HEK293 (cell line): Measurements from ENCODE around the gene SFN.

Experiments used
- CTCF ChIA-PET: fragments of 350-600 bp; formaldehyde crosslinking; extraction: SDS; loops from one replicate; lab custom pipeline; 2021; ENCODE audit warnings: antibody characterized with exemption; lab: Yijun Ruan, JAX
- POLR2A ChIA-PET: fragments of 300-600 bp; formaldehyde crosslinking; extraction: SDS; loops from one replicate; lab custom pipeline; 2020; ENCODE audit warnings: antibody characterized with exemption, inconsistent platforms; lab: Yijun Ruan, JAX
- H3K27ac ChIP-seq: fragments of 200-500 bp; sonication (Bioruptor generic); 2 replicates; pipeline ENCODE4 v1.5.1; 2014; ENCODE audit warnings: low read depth, low read length, control low read depth, inconsistent platforms; ENCODE audit errors: extremely low read depth
- H3K36me3 ChIP-seq, 2 experiments: fragments of 200-500 bp in 1 of 2; sonication (Bioruptor generic) in 1 of 2; 1 replicate in 1 of 2; 2 replicates in 1 of 2; pipeline ENCODE4 v1.5.1; 2014 to 2017; ENCODE audit warnings: inconsistent platforms in 2 of 2, low read length in 2 of 2; ENCODE audit not compliant: control insufficient read depth in 2 of 2, insufficient read depth in 1 of 2
- H3K4me1 ChIP-seq: fragments of 200-500 bp; sonication (Bioruptor generic); 2 replicates; pipeline ENCODE4 v1.5.1; 2014; ENCODE audit warnings: mild to moderate bottlenecking, low read length, inconsistent platforms; ENCODE audit not compliant: control insufficient read depth, insufficient read depth
- H3K4me3 ChIP-seq: 2 replicates; pipeline ENCODE4 v1.5.1; 2011; ENCODE audit warnings: low read depth, mild to moderate bottlenecking, control low read depth, low read length, moderate library complexity
- H3K9me3 ChIP-seq: fragments of 200-500 bp; sonication (Bioruptor generic); 2 replicates; pipeline ENCODE4 v1.5.1; 2014; ENCODE audit warnings: low read depth, low read length, inconsistent platforms; ENCODE audit not compliant: control insufficient read depth, insufficient read depth
- KLF1 ChIP-seq: fragments of 450-650 bp; formaldehyde crosslinking; IDR thresholded peaks from 2 replicates; pipeline ENCODE4 v1.5.1; 2016; ENCODE audit warnings: missing biosample characterization, missing genetic modification characterization
- PBX3 ChIP-seq: sonication (generic); formaldehyde crosslinking; IDR thresholded peaks from 2 replicates; pipeline ENCODE4 v1.8.1; 2022; ENCODE audit warnings: mild to moderate bottlenecking, moderate library complexity, missing genetic modification reagents
- SCRT1 ChIP-seq: fragments of 450-650 bp; formaldehyde crosslinking; IDR thresholded peaks from 2 replicates; pipeline ENCODE4 v1.5.1; 2016; ENCODE audit warnings: missing biosample characterization, missing genetic modification characterization, borderline replicate concordance
- ZBTB8A ChIP-seq: fragments of 450-650 bp; formaldehyde crosslinking; IDR thresholded peaks from 2 replicates; pipeline ENCODE4 v1.5.1; 2016; ENCODE audit warnings: missing biosample characterization, missing genetic modification characterization
- ZFHX2 ChIP-seq: fragments of 450-650 bp; formaldehyde crosslinking; conservative IDR thresholded peaks from 2 replicates; pipeline ENCODE4 v1.5.1; 2016; ENCODE audit warnings: missing biosample characterization, missing genetic modification characterization
- ZNF146 ChIP-seq: fragments of 450-650 bp; formaldehyde crosslinking; IDR thresholded peaks from 2 replicates; pipeline ENCODE4 v1.5.1; 2016; ENCODE audit warnings: missing biosample characterization, missing genetic modification characterization
- ZNF148 ChIP-seq: fragments of 450-650 bp; formaldehyde crosslinking; IDR thresholded peaks from 2 replicates; pipeline ENCODE4 v1.5.0; 2017; ENCODE audit warnings: missing biosample characterization, missing genetic modification characterization, borderline replicate concordance
- ZNF169 ChIP-seq: fragments of 450-650 bp; formaldehyde crosslinking; IDR thresholded peaks from 2 replicates; pipeline ENCODE4 v1.5.1; 2016; ENCODE audit warnings: missing biosample characterization, missing genetic modification characterization
- ZNF202 ChIP-seq: fragments of 450-650 bp; formaldehyde crosslinking; IDR thresholded peaks from 2 replicates; pipeline ENCODE4 v1.5.1; 2016; ENCODE audit warnings: missing biosample characterization, missing genetic modification characterization, borderline replicate concordance
- ZNF324 ChIP-seq: fragments of 450-650 bp; formaldehyde crosslinking; IDR thresholded peaks from 2 replicates; pipeline ENCODE4 v1.5.1; 2016; ENCODE audit warnings: missing biosample characterization, missing genetic modification characterization
- ZNF37A ChIP-seq: fragments of 450-650 bp; IDR thresholded peaks from 2 replicates; pipeline ENCODE4 v1.5.1; 2018; ENCODE audit warnings: missing biosample characterization, missing genetic modification characterization
- ZNF514 ChIP-seq: fragments of 450-650 bp; formaldehyde crosslinking; IDR thresholded peaks from 2 replicates; pipeline ENCODE4 v1.5.1; 2016; ENCODE audit warnings: missing biosample characterization, missing genetic modification characterization
- ZNF530 ChIP-seq: fragments of 450-650 bp; formaldehyde crosslinking; IDR thresholded peaks from 2 replicates; pipeline ENCODE4 v1.5.1; 2016; ENCODE audit warnings: low read depth, missing biosample characterization, missing genetic modification characterization
- ZNF558 ChIP-seq: fragments of 450-650 bp; formaldehyde crosslinking; IDR thresholded peaks from 2 replicates; pipeline ENCODE4 v1.5.1; 2016; ENCODE audit warnings: missing biosample characterization, missing genetic modification characterization
- ZNF560 ChIP-seq: fragments of 450-650 bp; formaldehyde crosslinking; IDR thresholded peaks from 2 replicates; pipeline ENCODE4 v1.5.1; 2017; ENCODE audit warnings: missing biosample characterization, missing genetic modification characterization, borderline replicate concordance
- ZNF571 ChIP-seq: fragments of 450-650 bp; formaldehyde crosslinking; IDR thresholded peaks from 2 replicates; pipeline ENCODE4 v1.5.0; 2017; ENCODE audit warnings: missing biosample characterization, missing genetic modification characterization
- ZNF623 ChIP-seq: fragments of 450-650 bp; formaldehyde crosslinking; IDR thresholded peaks from 2 replicates; pipeline ENCODE4 v1.5.1; 2016; ENCODE audit warnings: missing biosample characterization, missing genetic modification characterization
- ZNF837 ChIP-seq: fragments of 450-650 bp; formaldehyde crosslinking; IDR thresholded peaks from 2 replicates; pipeline ENCODE4 v1.5.1; 2016; ENCODE audit warnings: missing biosample characterization, missing genetic modification characterization
- TF ChIP-seq, protein P1 (sequence below): fragments of 450-650 bp; formaldehyde crosslinking; IDR thresholded peaks from 2 replicates; pipeline ENCODE4 v1.5.1; 2016; ENCODE audit warnings: missing biosample characterization, missing genetic modification characterization, borderline replicate concordance

Gene SFN

GRCh38 chr1:26853600-26853999 lies 9.3 kb upstream of the SFN start:
- POLR2A ChIA-PET: no interaction called here
- Histone ChIP-seq H3K36me3 (peaks cover 0 to 79% of the 10 kb centered on the region in 2 experiments; a peak in 1 of 3 replicates), H3K27ac (no peak overlapping the region), H3K4me1 (no peaks in the 10 kb centered on the region), H3K4me3 (no peak overlapping the region), H3K9me3 (no peaks in the 10 kb centered on the region)
- no peak for TF ChIP-seq ZNF37A
- no peak for TF ChIP-seq ZNF148 (tag by site-specific recombination)
- no peak for TF ChIP-seq ZNF324
- TF ChIP-seq, protein P1, sequence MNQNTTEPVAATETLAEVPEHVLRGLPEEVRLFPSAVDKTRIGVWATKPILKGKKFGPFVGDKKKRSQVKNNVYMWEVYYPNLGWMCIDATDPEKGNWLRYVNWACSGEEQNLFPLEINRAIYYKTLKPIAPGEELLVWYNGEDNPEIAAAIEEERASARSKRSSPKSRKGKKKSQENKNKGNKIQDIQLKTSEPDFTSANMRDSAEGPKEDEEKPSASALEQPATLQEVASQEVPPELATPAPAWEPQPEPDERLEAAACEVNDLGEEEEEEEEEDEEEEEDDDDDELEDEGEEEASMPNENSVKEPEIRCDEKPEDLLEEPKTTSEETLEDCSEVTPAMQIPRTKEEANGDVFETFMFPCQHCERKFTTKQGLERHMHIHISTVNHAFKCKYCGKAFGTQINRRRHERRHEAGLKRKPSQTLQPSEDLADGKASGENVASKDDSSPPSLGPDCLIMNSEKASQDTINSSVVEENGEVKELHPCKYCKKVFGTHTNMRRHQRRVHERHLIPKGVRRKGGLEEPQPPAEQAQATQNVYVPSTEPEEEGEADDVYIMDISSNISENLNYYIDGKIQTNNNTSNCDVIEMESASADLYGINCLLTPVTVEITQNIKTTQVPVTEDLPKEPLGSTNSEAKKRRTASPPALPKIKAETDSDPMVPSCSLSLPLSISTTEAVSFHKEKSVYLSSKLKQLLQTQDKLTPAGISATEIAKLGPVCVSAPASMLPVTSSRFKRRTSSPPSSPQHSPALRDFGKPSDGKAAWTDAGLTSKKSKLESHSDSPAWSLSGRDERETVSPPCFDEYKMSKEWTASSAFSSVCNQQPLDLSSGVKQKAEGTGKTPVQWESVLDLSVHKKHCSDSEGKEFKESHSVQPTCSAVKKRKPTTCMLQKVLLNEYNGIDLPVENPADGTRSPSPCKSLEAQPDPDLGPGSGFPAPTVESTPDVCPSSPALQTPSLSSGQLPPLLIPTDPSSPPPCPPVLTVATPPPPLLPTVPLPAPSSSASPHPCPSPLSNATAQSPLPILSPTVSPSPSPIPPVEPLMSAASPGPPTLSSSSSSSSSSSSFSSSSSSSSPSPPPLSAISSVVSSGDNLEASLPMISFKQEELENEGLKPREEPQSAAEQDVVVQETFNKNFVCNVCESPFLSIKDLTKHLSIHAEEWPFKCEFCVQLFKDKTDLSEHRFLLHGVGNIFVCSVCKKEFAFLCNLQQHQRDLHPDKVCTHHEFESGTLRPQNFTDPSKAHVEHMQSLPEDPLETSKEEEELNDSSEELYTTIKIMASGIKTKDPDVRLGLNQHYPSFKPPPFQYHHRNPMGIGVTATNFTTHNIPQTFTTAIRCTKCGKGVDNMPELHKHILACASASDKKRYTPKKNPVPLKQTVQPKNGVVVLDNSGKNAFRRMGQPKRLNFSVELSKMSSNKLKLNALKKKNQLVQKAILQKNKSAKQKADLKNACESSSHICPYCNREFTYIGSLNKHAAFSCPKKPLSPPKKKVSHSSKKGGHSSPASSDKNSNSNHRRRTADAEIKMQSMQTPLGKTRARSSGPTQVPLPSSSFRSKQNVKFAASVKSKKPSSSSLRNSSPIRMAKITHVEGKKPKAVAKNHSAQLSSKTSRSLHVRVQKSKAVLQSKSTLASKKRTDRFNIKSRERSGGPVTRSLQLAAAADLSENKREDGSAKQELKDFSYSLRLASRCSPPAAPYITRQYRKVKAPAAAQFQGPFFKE (tag by site-specific recombination): no peak
- no peak for TF ChIP-seq ZNF169 (tag by site-specific recombination)
- no peak for TF ChIP-seq ZNF558
- TF ChIP-seq ZBTB8A: no peak
- no peak for TF ChIP-seq PBX3 (CRISPR knock-in tag)
- no peak for TF ChIP-seq ZNF837 (tag by site-specific recombination)
- TF ChIP-seq ZNF530: no peak
- TF ChIP-seq ZNF202: no peak
- no peak for TF ChIP-seq ZNF146 (tag by site-specific recombination)
- no peak for TF ChIP-seq ZNF560 (tag by site-specific recombination)
- no peak for TF ChIP-seq ZNF623 (tag by site-specific recombination)
- TF ChIP-seq ZNF514: no peak
- CTCF ChIA-PET: no interaction called here

DNA sequence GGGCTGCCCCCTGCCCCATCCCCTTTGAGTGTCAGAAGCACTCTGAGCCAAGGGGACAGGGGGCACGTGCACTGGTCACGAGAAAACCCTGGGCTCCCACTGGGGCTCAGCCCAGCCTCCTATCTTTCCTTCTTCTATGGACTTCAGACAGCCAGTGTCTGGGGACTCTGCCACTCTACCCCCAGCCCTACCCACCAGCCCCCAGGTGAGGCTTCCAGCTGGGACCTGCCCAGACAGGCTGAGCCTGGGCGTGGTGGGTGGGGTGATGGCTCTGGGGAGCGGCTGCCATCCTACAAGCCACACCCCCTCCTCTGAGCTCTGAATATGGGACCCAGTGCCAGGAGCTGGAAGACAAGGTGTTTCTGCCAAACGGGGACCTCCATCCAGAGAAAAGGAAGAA lies 8.0 kb upstream of the SFN start:
- TF ChIP-seq SCRT1 (tag by site-specific recombination): no peak
- TF ChIP-seq KLF1 (tag by site-specific recombination): peak; percentile 97
- 0 out of 2 replicates have a peak, but pooled peaks have one; percentile 11 for TF ChIP-seq ZFHX2
- no peak for TF ChIP-seq ZNF571 (tag by site-specific recombination)
- no peaks in the 10 kb centered on the region for H3K9me3 ChIP-seq
- ChIA-PET POLR2A (interaction anchor here (0.9 to 2.3 kb wide), 2 partner anchors 10 to 25 kb away, joined by 3 to 9 read pairs; no protein-coding TSS in a partner anchor), CTCF (interaction anchor here (0.5 to 1.6 kb wide), 3 partner anchors 22 to 46 kb away, joined by 3 to 7 read pairs (median 4); no protein-coding TSS in a partner anchor)
- H3K4me1 ChIP-seq: no peaks in the 10 kb centered on the region
- H3K4me3 ChIP-seq: no peak overlapping the region
- H3K27ac ChIP-seq: no peak overlapping the region
- H3K36me3 ChIP-seq: peaks cover 0 to 66% of the 10 kb centered on the region in 2 experiments; a peak in 1 of 3 replicates
